GM23338 (cell line): ENCODE measurements around the gene GPR158. TPM values are rescaled to one million over a fixed set of nuclear protein-coding genes. Genes with fewer than 3 reads are reported as not detected.

Experiments used
- ATAC-seq: fragments of 200-7000 bp; cut with Tn5 transposase; 3 replicates; pipeline ENCODE4 v1.9.1; 2020
- DNase-seq: peaks from one replicate; pipeline ENCODE4 v3.0.0-alpha.2; 2015; ENCODE audit warnings: low spot score
- H2AFZ ChIP-seq: fragments of 200-600 bp; sonication (generic); 2 replicates; pipeline ENCODE4 v1.8.0; 2016; ENCODE audit warnings: antibody characterized with exemption, mild to moderate bottlenecking, moderate library complexity
- H3F3A ChIP-seq: fragments of 200-600 bp; sonication (generic); replicated peaks from 2 replicates; pipeline ENCODE4 v1.8.0; 2017; ENCODE audit warnings: antibody characterized with exemption, mixed run types, low read depth
- H3K27ac ChIP-seq: fragments of 200-600 bp; sonication (generic); 2 replicates; pipeline ENCODE4 v1.6.1; 2016; ENCODE audit warnings: low read depth
- H3K27me3 ChIP-seq: fragments of 200-600 bp; sonication (generic); 2 replicates; pipeline ENCODE4 v1.8.0; 2016; ENCODE audit warnings: mild to moderate bottlenecking, mixed run types, moderate library complexity; ENCODE audit not compliant: insufficient read depth
- H3K36me3 ChIP-seq: fragments of 200-600 bp; sonication (generic); 2 replicates; pipeline ENCODE4 v1.8.0; 2016; ENCODE audit warnings: mild to moderate bottlenecking; ENCODE audit not compliant: insufficient read depth
- H3K4me1 ChIP-seq: fragments of 200-600 bp; sonication (generic); 2 replicates; pipeline ENCODE4 v1.8.0; 2016; ENCODE audit warnings: mild to moderate bottlenecking, moderate library complexity; ENCODE audit not compliant: insufficient read depth
- H3K4me2 ChIP-seq: fragments of 200-600 bp; sonication (generic); 2 replicates; pipeline ENCODE4 v1.7.1; 2017; ENCODE audit warnings: mixed run types
- H3K4me3 ChIP-seq: fragments of 200-600 bp; sonication (generic); 2 replicates; pipeline ENCODE4 v1.6.1; 2016; ENCODE audit warnings: mixed run types
- H3K79me2 ChIP-seq: fragments of 200-600 bp; sonication (generic); replicated peaks from 2 replicates; pipeline ENCODE4 v1.8.0; 2017; ENCODE audit warnings: mild to moderate bottlenecking; ENCODE audit not compliant: insufficient read depth
- H3K9me2 ChIP-seq: fragments of 200-600 bp; sonication (generic); 2 replicates; pipeline ENCODE4 v1.8.0; 2017; ENCODE audit not compliant: insufficient read depth
- H4K20me1 ChIP-seq: fragments of 200-600 bp; sonication (generic); replicated peaks from 2 replicates; pipeline ENCODE4 v1.8.0; 2017; ENCODE audit warnings: mild to moderate bottlenecking; ENCODE audit not compliant: insufficient read depth
- H3K27ac Mint-ChIP-seq: 2 replicates; pipeline ENCODE4 v1.8.0; 2020; ENCODE audit warnings: inconsistent platforms, mild to moderate bottlenecking, moderate library complexity, mixed read lengths
- H3K27me3 Mint-ChIP-seq: 3 replicates; pipeline ENCODE4 v1.8.0; 2022; ENCODE audit warnings: low read depth, mild to moderate bottlenecking, moderate library complexity, mixed read lengths, inconsistent platforms; ENCODE audit not compliant: insufficient read depth, poor library complexity
- H3K36me3 Mint-ChIP-seq: 3 replicates; pipeline ENCODE4 v1.8.0; 2021; ENCODE audit warnings: low read depth, mild to moderate bottlenecking, inconsistent platforms, moderate library complexity, mixed read lengths
- H3K4me1 Mint-ChIP-seq: 3 replicates; pipeline ENCODE4 v1.8.0; 2020; ENCODE audit warnings: mild to moderate bottlenecking, inconsistent platforms, mixed read lengths
- H3K4me3 Mint-ChIP-seq: 3 replicates; pipeline ENCODE4 v1.8.0; 2021; ENCODE audit warnings: moderate library complexity, mild to moderate bottlenecking, inconsistent platforms, mixed read lengths
- H3K9me3 Mint-ChIP-seq: 3 replicates; pipeline ENCODE4 v1.8.0; 2020; ENCODE audit warnings: moderate library complexity, mild to moderate bottlenecking, inconsistent platforms, mixed read lengths
- CREB1 ChIP-seq: fragments of 250-450 bp; sonication (Bioruptor Pico); IDR thresholded peaks from 2 replicates; pipeline ENCODE4 v1.5.0; 2020; ENCODE audit warnings: low read depth, mild to moderate bottlenecking, moderate library complexity
- ETS1 ChIP-seq: IDR thresholded peaks from 2 replicates; pipeline ENCODE4 v1.6.1; 2016; ENCODE audit warnings: antibody characterized with exemption
- EZH2 ChIP-seq: fragments of 200-600 bp; sonication (generic); IDR thresholded peaks from one replicate; pipeline ENCODE4 v1.8.0; 2017; ENCODE audit warnings: antibody characterized with exemption, mild to moderate bottlenecking, low read depth; ENCODE audit not compliant: unreplicated experiment
- JUNB ChIP-seq: IDR thresholded peaks from one replicate; pipeline ENCODE4 v1.6.1; 2016; ENCODE audit warnings: antibody characterized with exemption; ENCODE audit not compliant: unreplicated experiment
- POLR2AphosphoS5 ChIP-seq: IDR thresholded peaks from 2 replicates; pipeline ENCODE4 v1.6.1; 2016; ENCODE audit warnings: antibody characterized with exemption, low read depth
- STAT1 ChIP-seq: IDR thresholded peaks from one replicate; pipeline ENCODE4 v1.6.1; 2016; ENCODE audit warnings: antibody characterized with exemption; ENCODE audit not compliant: unreplicated experiment
- ZNF331 ChIP-seq: fragments of 250-450 bp; sonication (Bioruptor Pico); IDR thresholded peaks from 2 replicates; pipeline ENCODE4 v1.5.0; 2020; ENCODE audit warnings: low read depth, mild to moderate bottlenecking, moderate library complexity
- ZNF462 ChIP-seq: fragments of 250-450 bp; sonication (Bioruptor Pico); IDR thresholded peaks from 2 replicates; pipeline ENCODE4 v1.5.0; 2020; ENCODE audit warnings: mild to moderate bottlenecking, moderate library complexity
- polyA plus RNA-seq: library from polyadenylated mRNA; unstranded; fragments of >200 nt; fragmentation: Nextera tagmentation; extraction: Ambion mirVana; gene quantifications from 2 replicates; pipeline ENCODE4 v1.2.1, GENCODE V29; 2016
- total RNA-seq: library from RNA; depleted of rRNA; stranded (reverse); fragments of >200 nt; shearing (Covaris generic); gene quantifications from 2 replicates; pipeline ENCODE4 v1.2.3, GENCODE V29; 2014

GPR158 gene
- total and polyA plus RNA-seq, 2 experiments from 2014 or later, result 0.13 to 1.5 TPM

- Histone ChIP-seq H3K36me3 (no peaks in the 10 kb centered on the region), H3K79me2 (no peaks in the 10 kb centered on the region), H3K4me1 (peaks cover 18% of the 10 kb centered on the region), H3K4me3 (no peak overlapping the region), H2AFZ (no peak overlapping the region), H3K27me3 (no peaks in the 10 kb centered on the region), H3F3A (no peaks in the 10 kb centered on the region), H3K4me2 (no peak overlapping the region), H4K20me1 (no peaks in the 10 kb centered on the region), H3K27ac (no peak overlapping the region), H3K9me2 (no peaks in the 10 kb centered on the region)
- no peak for ATAC-seq
- TF ChIP-seq ZNF331 (no peak), ZNF462 (CRISPR knock-in tag) (no peak), CREB1 (CRISPR knock-in tag) (no peak), POLR2AphosphoS5 (no peak)
- no peaks in the 10 kb centered on the region for H3K9me3 Mint-ChIP-seq
- DNase-seq, result no peak
- H3K27ac Mint-ChIP-seq, result no peak overlapping the region
- H3K27me3 Mint-ChIP-seq, result peaks cover 4% of the 10 kb centered on the region
- peaks cover 48% of the 10 kb centered on the region for H3K4me1 Mint-ChIP-seq
- H3K36me3 Mint-ChIP-seq, result no peaks in the 10 kb centered on the region
- H3K4me3 Mint-ChIP-seq, result no peak overlapping the region
Observed at GRCh38 chr10:25497246-25497645, 322.4 kb downstream of the GPR158 start.

DNA sequence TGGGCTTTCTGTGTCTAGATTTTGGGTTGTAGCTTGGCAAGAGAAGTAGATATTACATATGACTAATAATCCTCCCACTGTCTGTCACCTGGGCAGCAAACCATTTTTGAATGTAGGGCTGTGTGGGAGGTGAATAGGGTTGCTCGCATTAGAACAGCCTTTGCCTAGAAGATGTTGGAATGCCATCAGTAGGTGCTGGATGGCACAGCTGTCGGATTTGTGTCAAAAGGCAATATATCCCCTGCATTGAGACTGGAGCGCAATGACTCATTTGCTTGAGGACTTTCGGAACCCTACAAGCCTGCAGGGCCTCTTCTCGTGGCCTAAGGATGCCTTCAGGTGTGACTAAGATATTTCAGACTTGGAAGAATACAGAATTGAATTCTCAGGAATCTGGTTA lies 323.8 kb downstream of the GPR158 start:
- Histone ChIP-seq H3K9me2 (no peaks in the 10 kb centered on the region), H3K79me2 (no peaks in the 10 kb centered on the region), H3F3A (no peaks in the 10 kb centered on the region), H3K4me3 (no peak overlapping the region), H3K27ac (no peak overlapping the region), H4K20me1 (no peaks in the 10 kb centered on the region), H3K27me3 (no peaks in the 10 kb centered on the region), H2AFZ (no peak overlapping the region), H3K4me2 (no peak overlapping the region), H3K4me1 (peaks cover 13% of the 10 kb centered on the region), H3K36me3 (no peaks in the 10 kb centered on the region)
- H3K27ac Mint-ChIP-seq, result no peak overlapping the region
- H3K36me3 Mint-ChIP-seq, result no peaks in the 10 kb centered on the region
- H3K4me1 Mint-ChIP-seq, result peaks cover 49% of the 10 kb centered on the region
- DNase-seq (no peak), ATAC-seq (no peak)
- H3K4me3 Mint-ChIP-seq, result no peak overlapping the region
- peaks cover 4% of the 10 kb centered on the region for H3K27me3 Mint-ChIP-seq
- no peaks in the 10 kb centered on the region for H3K9me3 Mint-ChIP-seq
- TF ChIP-seq ETS1 (no peak), STAT1 (no peak), EZH2 (no peak), JUNB (no peak)
